Measurements from ENCODE around the gene LHX8.
"Not testable (repeated sequence)": the region's sequence is repeated elsewhere in the genome, so short reads cannot be mapped to it uniquely, and the experiment has no call there.

Gene LHX8

GRCh38 chr1:75132812-75133619 is 1.2 kb upstream of the LHX8 start:
- DNase-seq = no peak

GRCh38 chr1:75134647-75135572 is 722 bp downstream of the LHX8 start:
- no peak for DNase-seq

GRCh38 chr1:75135573-75136194 is 1.5 kb downstream of the LHX8 start:
- DNase-seq = no peak

GRCh38 chr1:75136195-75136815 is 2.1 kb downstream of the LHX8 start:
- no peak for DNase-seq

- no peak for DNase-seq
These were observed 2.9 kb downstream of the LHX8 start for GRCh38 chr1:75136921-75137641.

- DNase-seq = no peak
These were observed 17.9 kb downstream of the LHX8 start for GRCh38 chr1:75152092-75152491.

- no peak for DNase-seq
These were observed 25.0 kb downstream of the LHX8 start for GRCh38 chr1:75159154-75159553.

GRCh38 chr1:75165264-75165663 is 31.1 kb downstream of the LHX8 start:
- DNase-seq = no peak

- DNase-seq = no peak
These were observed 32.6 kb downstream of the LHX8 start for GRCh38 chr1:75166821-75167220.

- no peak for DNase-seq
These were observed 35.8 kb downstream of the LHX8 start for GRCh38 chr1:75170011-75170410.

- no peak for DNase-seq
These were observed 36.8 kb downstream of the LHX8 start for GRCh38 chr1:75170981-75171380.

- no peak for DNase-seq
These were observed 37.7 kb downstream of the LHX8 start for GRCh38 chr1:75171876-75172275.

- no peak for DNase-seq
These were observed 38.4 kb downstream of the LHX8 start for GRCh38 chr1:75172556-75172955.

GRCh38 chr1:75174031-75174760 is 40.0 kb downstream of the LHX8 start:
- DNase-seq = no peak

- DNase-seq = not testable (repeated sequence)
These were observed 47.2 kb downstream of the LHX8 start for GRCh38 chr1:75181214-75181955.

- no peak for DNase-seq
These were observed 54.7 kb downstream of the LHX8 start for GRCh38 chr1:75188892-75189291.

GRCh38 chr1:75198163-75198562 is 64.0 kb downstream of the LHX8 start:
- DNase-seq = no peak

GRCh38 chr1:75198761-75199160 is 64.6 kb downstream of the LHX8 start:
- no peak for DNase-seq

GRCh38 chr1:75202751-75203150 is 68.6 kb downstream of the LHX8 start:
- no peak for DNase-seq

- peak; percentile 55 for DNase-seq
These were observed 69.5 kb downstream of the LHX8 start for GRCh38 chr1:75203415-75204277.

Data from amniotic stem cell (primary cell).